Activated gamma-delta T cell treated with anti-CD3 and anti-CD28 coated beads, Interleukin-2, amount 50 U/mL, for 16 hours (primary cell): ENCODE measurements around the gene PSMD9.

Experiments used
- DNase-seq: peaks from one replicate; pipeline ENCODE4 v3.0.0-alpha.2; 2020; ENCODE audit warnings: low read depth

Gene PSMD9

GRCh38 chr12:121955258-121956237, 67.0 kb downstream of the PSMD9 start:
- DNase-seq, result no peak

- no peak for DNase-seq
Observed at GRCh38 chr12:121957861-121958515, 69.4 kb downstream of the PSMD9 start.

GRCh38 chr12:121958541-121959240, 70.1 kb downstream of the PSMD9 start:
- DNase-seq, result no peak

DNA sequence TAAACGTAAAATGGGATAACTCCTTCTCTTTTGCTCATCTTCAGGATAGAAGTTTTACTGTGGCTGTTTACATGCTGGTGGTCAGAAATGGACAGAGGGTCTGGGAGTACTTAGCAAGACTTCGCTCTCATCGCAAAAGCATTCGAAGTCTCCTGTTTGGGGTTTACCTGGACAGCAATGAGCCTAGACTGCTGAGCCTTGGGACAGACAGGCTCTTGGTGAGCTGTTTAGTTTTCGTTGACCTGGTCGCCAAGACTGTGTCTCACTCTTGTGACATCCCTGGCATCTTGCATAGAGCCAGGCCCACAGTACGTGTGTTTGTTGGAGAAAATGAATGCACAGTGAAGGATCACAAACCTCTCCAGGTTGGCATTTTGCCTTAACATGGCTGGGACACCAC, 72.0 kb downstream of the PSMD9 start:
- no peak for DNase-seq

DNA sequence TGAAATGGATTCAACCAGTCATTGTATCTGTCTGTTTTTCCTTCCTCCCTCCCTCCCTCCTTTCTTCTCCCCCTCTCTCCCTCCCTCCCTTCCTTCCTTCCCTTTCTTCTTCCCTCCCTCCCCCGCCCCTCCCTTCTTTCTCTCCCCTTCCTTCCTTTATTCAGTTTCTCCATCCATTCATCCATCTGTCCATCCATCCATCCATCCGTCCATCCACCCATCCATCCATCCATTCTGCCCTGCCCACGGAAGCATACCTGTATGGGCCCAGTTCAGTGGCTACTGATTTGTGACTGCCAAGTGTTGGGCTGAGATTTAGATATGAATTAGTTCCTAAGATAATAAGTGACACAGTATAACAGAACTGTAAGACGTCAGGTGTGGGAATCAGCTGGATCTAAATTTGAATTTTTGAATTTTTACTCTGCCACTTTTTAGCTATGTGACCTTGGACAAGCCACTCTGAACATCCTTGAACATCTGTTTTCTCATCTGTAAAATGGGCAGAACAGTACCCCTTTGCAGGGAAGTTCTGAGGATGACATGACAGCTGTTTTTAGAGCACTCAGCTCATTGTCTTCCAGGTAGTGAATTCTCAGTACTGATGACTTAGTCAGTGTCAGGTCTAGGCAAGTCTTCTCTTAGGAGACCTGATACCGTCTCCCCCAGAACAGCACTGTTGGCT, 72.7 kb downstream of the PSMD9 start:
- no peak for DNase-seq

GRCh38 chr12:121963341-121964018, 74.9 kb downstream of the PSMD9 start:
- DNase-seq, result no peak

DNA sequence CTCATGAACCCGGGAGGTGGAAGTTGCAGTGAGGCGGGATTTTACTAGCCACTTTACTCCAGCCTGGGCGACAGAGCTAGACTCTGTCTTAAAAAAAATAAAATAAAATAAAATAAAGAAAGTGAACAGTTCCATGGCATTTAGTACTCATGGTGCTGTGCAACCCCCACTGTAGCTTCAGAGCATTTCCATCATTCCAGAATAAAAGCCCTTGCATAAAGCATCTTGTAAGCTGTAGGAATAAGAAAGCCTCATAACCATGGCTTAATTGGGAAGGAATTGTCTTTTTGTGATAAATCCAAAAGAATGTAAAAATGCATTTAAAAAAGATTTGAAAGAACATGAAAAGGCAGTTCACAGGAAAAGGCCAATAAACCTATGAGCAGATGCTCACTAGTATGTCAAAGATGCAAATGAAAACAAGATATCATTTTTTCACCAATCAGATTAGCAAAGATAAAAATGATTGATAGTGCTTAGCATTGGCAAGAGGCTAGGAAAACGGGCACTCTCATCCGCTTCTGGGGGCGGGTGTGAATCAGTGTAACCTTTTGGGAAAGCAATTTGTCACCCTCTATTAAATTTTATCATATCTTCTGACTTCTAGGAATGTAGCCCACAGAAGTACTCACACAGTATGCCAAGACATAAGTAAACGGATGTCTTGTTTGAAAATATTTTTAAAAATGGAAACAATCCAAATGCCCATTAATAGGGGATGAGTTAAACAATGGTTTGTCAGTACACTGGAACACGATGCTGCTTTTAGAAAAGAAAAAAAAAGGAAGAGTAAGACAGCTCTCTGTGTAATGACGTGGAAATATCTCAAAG, 76.4 kb downstream of the PSMD9 start:
- DNase-seq, result no peak

DNA sequence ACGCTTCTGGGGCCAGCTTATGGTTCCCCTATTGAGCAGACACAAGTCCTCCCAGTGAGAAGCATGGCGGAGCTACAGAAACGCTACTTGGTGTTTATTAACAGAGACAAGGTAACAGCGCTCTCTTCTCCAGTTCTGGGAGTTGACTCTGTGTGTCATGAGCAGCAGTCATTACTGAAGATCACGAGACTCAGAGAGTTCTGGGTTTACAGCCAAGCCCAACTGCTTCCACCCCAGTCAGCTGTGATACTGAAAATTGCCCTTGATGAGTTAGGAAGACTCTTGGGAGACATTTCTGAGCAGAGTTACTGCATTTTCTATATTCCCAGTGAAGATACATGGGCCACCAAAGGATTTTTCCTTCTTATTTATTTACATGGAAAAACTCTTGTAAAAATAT, 78.4 kb downstream of the PSMD9 start:
- no peak for DNase-seq
